HFF-Myc (cell line): ENCODE data around the gene MRPS18B.

Experiments used
- DNase-seq: peaks from one replicate; pipeline ENCODE4 v3.0.0-alpha.2; 2011; ENCODE audit warnings: low read depth; ENCODE audit errors: extremely low read depth
- H3K4me3 ChIP-seq: replicated peaks from 2 replicates; pipeline ENCODE4 v1.5.1; 2011; ENCODE audit warnings: low read depth, mild to moderate bottlenecking, control low read depth, low read length
- CTCF ChIP-seq: IDR thresholded peaks from 2 replicates; pipeline ENCODE4 v1.5.1; 2012; ENCODE audit warnings: mild to moderate bottlenecking, low read depth, low read length, control low read depth; ENCODE audit errors: missing control alignments

Gene MRPS18B

GRCh38 chr6:30640481-30640880 lies 22.8 kb downstream of the MRPS18B start:
- no peak for TF ChIP-seq CTCF
- DNase-seq: no peak

DNA sequence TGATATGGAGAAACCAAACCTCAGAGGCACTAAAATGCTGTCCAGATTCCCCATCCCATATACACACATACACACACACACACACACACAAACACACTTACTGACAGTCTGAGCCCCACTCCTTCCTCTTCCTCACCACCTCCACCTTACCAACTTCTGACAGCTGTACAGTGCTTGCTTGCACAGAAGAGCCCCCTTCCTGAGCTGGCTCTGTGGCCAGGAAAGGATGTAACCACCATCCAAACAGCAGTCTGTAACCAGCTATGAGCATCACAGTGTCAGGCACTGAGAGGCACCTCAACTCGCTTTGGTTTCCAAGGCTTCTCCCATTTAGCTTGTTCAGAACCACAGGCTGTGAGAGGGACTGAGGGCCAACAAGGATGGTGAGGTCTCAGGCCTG lies 23.4 kb downstream of the MRPS18B start:
- DNase-seq: no peak
- TF ChIP-seq CTCF: no peak
- H3K4me3 ChIP-seq: no peak overlapping the region

More at GRCh38 chr6:30640481-30640880, 22.8 kb downstream of the MRPS18B start:
- H3K4me3 ChIP-seq: no peak overlapping the region

DNA sequence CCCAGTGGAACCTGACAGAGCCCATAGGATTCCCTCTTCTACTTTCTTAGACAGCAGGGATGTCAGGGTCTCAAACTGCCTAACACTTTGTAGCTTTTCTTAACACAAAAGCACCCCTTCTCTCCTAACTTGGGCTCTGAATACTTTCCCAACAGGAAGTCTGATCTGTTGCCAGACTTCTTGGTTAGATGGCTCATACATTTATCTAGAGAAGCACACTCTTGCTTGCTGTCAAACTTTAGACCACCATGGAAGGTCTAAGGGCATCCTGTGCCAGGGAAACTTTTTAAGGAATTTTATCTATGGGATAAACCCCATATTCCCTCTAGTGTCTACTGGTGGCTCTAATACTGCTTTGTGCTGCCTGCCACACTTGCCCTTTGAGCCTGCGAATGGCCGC lies 26.0 kb downstream of the MRPS18B start:
- no peak for TF ChIP-seq CTCF
- no peak overlapping the region for H3K4me3 ChIP-seq
- no peak for DNase-seq

GRCh38 chr6:30644769-30645168 lies 27.1 kb downstream of the MRPS18B start:
- DNase-seq: no peak
- no peak for TF ChIP-seq CTCF
- H3K4me3 ChIP-seq: no peak overlapping the region

DNA sequence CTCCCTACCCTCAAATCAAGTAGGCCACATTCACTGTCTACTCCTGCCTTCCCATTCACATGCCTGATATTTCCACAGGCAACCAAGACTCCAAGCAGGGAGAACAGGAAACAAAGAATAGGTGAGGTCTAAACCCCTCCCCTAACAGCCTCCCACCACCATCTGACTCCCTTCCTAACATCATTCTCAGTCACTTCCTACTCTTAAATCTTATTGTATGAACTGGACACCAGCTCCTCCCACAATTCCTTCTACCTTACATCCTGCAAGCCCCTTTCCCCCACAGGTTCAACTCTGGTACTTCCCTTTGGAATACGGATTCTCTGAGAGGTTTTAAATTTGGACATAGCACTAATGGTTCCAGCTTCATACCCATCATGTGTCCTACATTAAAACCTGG lies 28.3 kb downstream of the MRPS18B start:
- no peak for TF ChIP-seq CTCF
- no peak for DNase-seq
- H3K4me3 ChIP-seq: no peak overlapping the region

DNA sequence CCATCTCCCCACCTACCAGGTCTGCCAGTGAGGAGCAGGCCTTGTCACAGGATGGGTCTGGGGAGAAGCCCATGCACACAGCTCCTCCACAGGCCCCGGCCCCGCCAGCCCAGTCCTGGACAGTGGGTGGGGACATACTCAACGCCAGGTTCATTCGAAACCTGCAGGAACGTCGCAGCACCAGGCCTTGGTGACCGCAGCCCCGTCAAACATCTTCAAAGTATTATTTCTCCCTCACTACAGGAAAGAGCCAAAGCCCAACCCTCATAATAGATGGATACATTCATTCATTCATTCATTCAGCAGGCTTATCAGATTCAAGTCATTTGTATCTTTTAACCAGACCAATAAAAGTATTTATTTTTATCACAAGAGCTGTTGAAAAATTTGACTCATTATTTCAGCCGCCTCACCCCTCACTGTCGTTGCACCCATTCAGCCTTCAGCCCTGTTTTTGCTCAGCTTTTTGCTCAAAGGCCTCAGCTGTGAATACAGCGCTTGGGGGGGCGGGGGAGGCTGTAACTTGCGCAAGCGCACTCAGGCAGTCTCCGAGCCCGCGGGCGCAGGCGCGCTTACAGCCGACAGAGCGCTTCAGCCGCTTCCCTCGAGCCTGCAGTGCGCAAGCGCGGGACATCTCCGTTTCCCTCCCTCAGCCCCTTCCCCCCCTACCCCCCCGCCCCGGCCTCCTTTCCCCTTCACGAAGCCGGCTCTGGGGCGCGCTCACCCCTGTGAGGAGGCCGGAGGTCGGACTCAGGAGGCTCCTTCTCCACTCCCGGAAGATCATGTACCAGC lies 29.0 kb downstream of the MRPS18B start, which contains the start of gene C6orf136:
Gene C6orf136, plus strand, starts transcription at position 684 of the 792 bp plus-strand sequence. Its CDS starts 99 bp downstream, at position 783.
- peak; percentile 75 for DNase-seq
- H3K4me3 ChIP-seq: peak within 1 kb of the TSS; percentile 96
- no peak for TF ChIP-seq CTCF
